Liver (tissue), 9 donors: Measurements from ENCODE around the gene HOXC10. TPM values are rescaled to one million over a fixed set of nuclear protein-coding genes. Genes with fewer than 3 reads are reported as not detected.

Experiments
- DNase-seq: peaks from one replicate; pipeline ENCODE4 v3.0.0-alpha.2; 2017; ENCODE audit warnings: low spot score
- H3K27ac ChIP-seq, 2 donors: one replicate each; pipeline ENCODE4 v1.7.0; 2013; ENCODE audit warnings: inconsistent platforms in 2 of 2, low read length in 2 of 2, control low read depth in 1 of 2, low read depth in 1 of 2, mild to moderate bottlenecking in 1 of 2
- H3K27me3 ChIP-seq, 4 donors: one replicate each; pipeline versions ENCODE4 v1.6.1 to v1.7.0; 2013; ENCODE audit warnings: low read length in 3 of 4, inconsistent platforms in 1 of 4, mild to moderate bottlenecking in 1 of 4, moderate library complexity in 1 of 4; ENCODE audit not compliant: control insufficient read depth in 4 of 4, insufficient read depth in 4 of 4
- H3K36me3 ChIP-seq, 4 donors: one replicate each; pipeline versions ENCODE4 v1.6.1 to v1.7.0; 2013; ENCODE audit warnings: low read length in 3 of 4, mild to moderate bottlenecking in 3 of 4, low read depth in 1 of 4, moderate library complexity in 1 of 4; ENCODE audit not compliant: control insufficient read depth in 4 of 4, insufficient read depth in 3 of 4
- H3K4me1 ChIP-seq, 4 donors: one replicate each; pipeline versions ENCODE4 v1.6.1 to v1.7.0; 2013; ENCODE audit warnings: low read length in 3 of 4, mild to moderate bottlenecking in 3 of 4, moderate library complexity in 1 of 4; ENCODE audit not compliant: control insufficient read depth in 4 of 4, insufficient read depth in 4 of 4
- H3K4me3 ChIP-seq, 3 donors: one replicate each; pipeline versions ENCODE4 v1.6.1 to v1.7.0; 2013; ENCODE audit warnings: low read length in 3 of 3, control low read depth in 1 of 3, low read depth in 1 of 3, mild to moderate bottlenecking in 1 of 3
- H3K9ac ChIP-seq, 2 donors: one replicate each; pipeline ENCODE4 v1.7.0; 2013; ENCODE audit warnings: low read length in 2 of 2, mild to moderate bottlenecking in 2 of 2, moderate library complexity in 2 of 2, control low read depth in 1 of 2, low read depth in 1 of 2
- H3K9me3 ChIP-seq, 4 donors: one replicate each; pipeline versions ENCODE4 v1.6.1 to v1.7.0; 2013; ENCODE audit warnings: low read length in 3 of 4; ENCODE audit not compliant: control insufficient read depth in 4 of 4
- ATF3 ChIP-seq: IDR thresholded peaks from 2 replicates; pipeline ENCODE4 v1.6.1; 2016; ENCODE audit warnings: antibody characterized with exemption
- CTCF ChIP-seq: fragments of 150-350 bp; IDR thresholded peaks from 2 replicates; pipeline ENCODE4 v1.5.1; 2017; ENCODE audit warnings: improper control_type of control experiment, low read depth, low read length; ENCODE audit not compliant: missing input control
- EGR1 ChIP-seq, 2 donors: IDR thresholded peaks; 2 replicates each; pipeline ENCODE4 v1.6.1; 2016 to 2018; ENCODE audit warnings: antibody characterized with exemption in 2 of 2, low read depth in 2 of 2
- GABPA ChIP-seq, 2 donors: IDR thresholded peaks in 1 of 2; conservative IDR thresholded peaks in 1 of 2; 2 replicates each; pipeline ENCODE4 v1.6.1; 2016; ENCODE audit warnings: antibody characterized with exemption in 2 of 2, mild to moderate bottlenecking in 1 of 2, moderate library complexity in 1 of 2
- HNF4A ChIP-seq, 2 donors: conservative IDR thresholded peaks; 2 replicates each; pipeline ENCODE4 v1.6.1; 2016; ENCODE audit warnings: antibody characterized with exemption in 2 of 2, mild to moderate bottlenecking in 2 of 2
- JUND ChIP-seq, 2 donors: IDR thresholded peaks; 2 replicates each; pipeline ENCODE4 v1.6.1; 2016; ENCODE audit warnings: antibody characterized with exemption in 2 of 2
- MAX ChIP-seq: IDR thresholded peaks from 2 replicates; pipeline ENCODE4 v1.6.1; 2016; ENCODE audit warnings: antibody characterized with exemption
- NR2F2 ChIP-seq: IDR thresholded peaks from 2 replicates; pipeline ENCODE4 v1.6.1; 2016; ENCODE audit warnings: antibody characterized with exemption
- RXRA ChIP-seq, 2 donors: IDR thresholded peaks; 2 replicates each; pipeline ENCODE4 v1.6.1; 2017 to 2018; ENCODE audit warnings: antibody characterized with exemption in 2 of 2, mild to moderate bottlenecking in 1 of 2
- SP1 ChIP-seq: IDR thresholded peaks from 2 replicates; pipeline ENCODE4 v1.6.1; 2018; ENCODE audit warnings: antibody characterized with exemption, mild to moderate bottlenecking
- TAF1 ChIP-seq: conservative IDR thresholded peaks from 2 replicates; pipeline ENCODE4 v1.6.1; 2016; ENCODE audit warnings: antibody characterized with exemption, mild to moderate bottlenecking
- YY1 ChIP-seq: IDR thresholded peaks from 2 replicates; pipeline ENCODE4 v1.6.1; 2016; ENCODE audit warnings: antibody characterized with exemption, mild to moderate bottlenecking
- WGBS: extraction: QIAGEN DNeasy Blood & Tissue Kit; methylation state at CpG from one replicate; pipeline ENCODE4 v1.1.7; 2013; 5-methylcytosine and 5-hydroxymethylcytosine counted together
- polyA plus RNA-seq, 2 donors: library from polyadenylated mRNA; stranded (reverse) in 1 of 2; unstranded in 1 of 2; fragments of 200-250 nt in 1 of 2; fragments of >200 nt in 1 of 2; fragmentation: Nextera tagmentation in 1 of 2; extraction: Ambion mirVana in 1 of 2; gene quantifications; one replicate each; pipeline versions ENCODE4 v1.2.1 to v1.2.3, GENCODE V29; 2013 to 2015
- total RNA-seq, 2 donors: library from RNA; depleted of rRNA; stranded (reverse); fragments of >200 nt; gene quantifications; one replicate each; pipeline ENCODE4 v1.2.3, GENCODE V29; 2014
- TF ChIP-seq, protein P1 (sequence below): IDR thresholded peaks from 2 replicates; pipeline ENCODE4 v1.6.1; 2016; ENCODE audit warnings: antibody characterized with exemption
- donor health status: healthy.
- donor health status: healthy.
- donor health status: healthy.
- donor health status: healthy.
- donor health status: healthy.

The HOXC10 gene
- total and polyA plus RNA-seq, 4 donors = not detected

- Histone ChIP-seq H3K9ac (no peak overlapping the region), H3K36me3 (no peaks in the 10 kb centered on the region)
- DNase-seq = no peak
Measured at GRCh38 chr12:53987787-53988230, 2.9 kb downstream of the HOXC10 start.

DNA sequence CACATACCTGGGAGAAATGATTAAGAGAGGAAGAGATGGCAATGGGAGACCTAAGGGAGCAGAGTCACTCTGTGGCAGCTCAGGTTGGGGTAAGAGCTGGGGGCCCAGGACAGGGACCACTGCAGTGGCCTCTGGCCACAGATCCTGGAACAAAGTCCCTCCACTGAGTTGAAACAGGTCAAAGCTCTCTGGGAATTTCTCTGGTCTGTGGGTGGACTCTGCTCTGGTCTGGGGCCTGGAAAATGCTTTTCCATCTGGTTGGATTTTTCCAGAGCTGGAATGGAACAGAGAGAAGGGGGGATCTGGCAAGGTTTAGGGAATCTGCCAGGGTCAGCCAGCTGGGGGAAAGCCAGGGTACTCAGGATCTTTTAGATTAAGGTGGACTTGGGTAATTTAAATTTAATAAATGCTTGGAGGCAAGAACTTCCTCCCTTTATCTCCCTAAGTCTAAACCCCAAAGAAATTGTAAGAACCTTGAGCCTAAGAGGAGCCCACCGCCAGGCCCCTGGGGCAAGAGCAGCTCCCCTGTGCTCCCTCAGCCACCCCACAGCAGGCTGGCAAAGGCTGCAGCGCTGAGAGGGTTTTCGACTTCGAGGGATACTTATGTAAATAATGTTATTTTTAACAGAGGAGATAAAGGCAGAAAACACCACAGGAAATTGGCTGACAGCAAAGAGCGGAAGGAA lies 3.7 kb downstream of the HOXC10 start:
- 16% methylated on average over 5 of the region's 5 CpGs for WGBS

More at GRCh38 chr12:53987787-53988230, 2.9 kb downstream of the HOXC10 start:
- Histone ChIP-seq H3K4me1 (peaks cover 3 to 14% (median 10%) of the 10 kb centered on the region in 4 donors), H3K4me3 (no peak overlapping the region), H3K9me3 (peaks cover 0 to 7% (median 2%) of the 10 kb centered on the region in 4 donors), H3K27me3 (peaks cover 15 to 37% (median 26%) of the 10 kb centered on the region in 4 donors), H3K27ac (no peak overlapping the region)
- TF ChIP-seq TAF1 (no peak), NR2F2 (no peak), GABPA (IDR thresholded peaks at IDR 0.05 in 1 of 2, conservative IDR thresholded peaks at IDR 0.05 in 1 of 2) (no peak), YY1 (no peak), MAX (no peak), EGR1 (IDR thresholded peaks at IDR 0.05; ENCODE audit: low read depth in 2 of 2) (no peak)
- WGBS = 30% methylated on average over 4 of the region's 4 CpGs

More for the DNA sequence above, 3.7 kb downstream of the HOXC10 start:
- DNase-seq = no peak
- Histone ChIP-seq H3K27me3 (peaks cover 13 to 39% (median 25%) of the 10 kb centered on the region in 4 donors), H3K4me1 (peaks cover 3 to 14% (median 10%) of the 10 kb centered on the region in 4 donors), H3K36me3 (no peaks in the 10 kb centered on the region), H3K27ac (no peak overlapping the region), H3K9ac (no peak overlapping the region), H3K4me3 (no peak overlapping the region), H3K9me3 (peaks cover 0 to 4% (median 2%) of the 10 kb centered on the region in 4 donors)
- TF ChIP-seq GABPA (IDR thresholded peaks at IDR 0.05 in 1 of 2, conservative IDR thresholded peaks at IDR 0.05 in 1 of 2) = no peak
- TF ChIP-seq SP1 = no peak
- no peak for TF ChIP-seq JUND (IDR thresholded peaks at IDR 0.05)
- no peak for TF ChIP-seq EGR1 (IDR thresholded peaks at IDR 0.05; ENCODE audit: low read depth in 2 of 2)
- no peak for TF ChIP-seq NR2F2
- no peak for TF ChIP-seq YY1
- TF ChIP-seq CTCF = no peak
- TF ChIP-seq TAF1 = no peak
- TF ChIP-seq MAX = no peak
- no peak for TF ChIP-seq ATF3
- no peak for TF ChIP-seq RXRA (IDR thresholded peaks at IDR 0.05)
- TF ChIP-seq HNF4A (conservative IDR thresholded peaks at IDR 0.05) = no peak
- TF ChIP-seq, protein P1, sequence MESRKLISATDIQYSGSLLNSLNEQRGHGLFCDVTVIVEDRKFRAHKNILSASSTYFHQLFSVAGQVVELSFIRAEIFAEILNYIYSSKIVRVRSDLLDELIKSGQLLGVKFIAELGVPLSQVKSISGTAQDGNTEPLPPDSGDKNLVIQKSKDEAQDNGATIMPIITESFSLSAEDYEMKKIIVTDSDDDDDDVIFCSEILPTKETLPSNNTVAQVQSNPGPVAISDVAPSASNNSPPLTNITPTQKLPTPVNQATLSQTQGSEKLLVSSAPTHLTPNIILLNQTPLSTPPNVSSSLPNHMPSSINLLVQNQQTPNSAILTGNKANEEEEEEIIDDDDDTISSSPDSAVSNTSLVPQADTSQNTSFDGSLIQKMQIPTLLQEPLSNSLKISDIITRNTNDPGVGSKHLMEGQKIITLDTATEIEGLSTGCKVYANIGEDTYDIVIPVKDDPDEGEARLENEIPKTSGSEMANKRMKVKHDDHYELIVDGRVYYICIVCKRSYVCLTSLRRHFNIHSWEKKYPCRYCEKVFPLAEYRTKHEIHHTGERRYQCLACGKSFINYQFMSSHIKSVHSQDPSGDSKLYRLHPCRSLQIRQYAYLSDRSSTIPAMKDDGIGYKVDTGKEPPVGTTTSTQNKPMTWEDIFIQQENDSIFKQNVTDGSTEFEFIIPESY = no peak
